Renal cortical epithelial cell (primary cell): ENCODE data around the gene HS3ST2. TPM values are rescaled to one million over a fixed set of nuclear protein-coding genes. Genes with fewer than 3 reads are reported as not detected.
"Not testable (repeated sequence)": the region's sequence is repeated elsewhere in the genome, so short reads cannot be mapped to it uniquely, and the experiment has no call there.

Experiments used
- DNase-seq: peaks from one replicate; pipeline ENCODE4 v3.0.0-alpha.2; 2011; ENCODE audit warnings: low read depth
- total RNA-seq: library from RNA; depleted of rRNA; stranded (reverse); fragments of >200 nt; gene quantifications from 2 replicates; pipeline ENCODE4 v1.2.3, GENCODE V29; 2014

HS3ST2 gene
- total RNA-seq, 1 donor from 2014 or later = not detected

DNA sequence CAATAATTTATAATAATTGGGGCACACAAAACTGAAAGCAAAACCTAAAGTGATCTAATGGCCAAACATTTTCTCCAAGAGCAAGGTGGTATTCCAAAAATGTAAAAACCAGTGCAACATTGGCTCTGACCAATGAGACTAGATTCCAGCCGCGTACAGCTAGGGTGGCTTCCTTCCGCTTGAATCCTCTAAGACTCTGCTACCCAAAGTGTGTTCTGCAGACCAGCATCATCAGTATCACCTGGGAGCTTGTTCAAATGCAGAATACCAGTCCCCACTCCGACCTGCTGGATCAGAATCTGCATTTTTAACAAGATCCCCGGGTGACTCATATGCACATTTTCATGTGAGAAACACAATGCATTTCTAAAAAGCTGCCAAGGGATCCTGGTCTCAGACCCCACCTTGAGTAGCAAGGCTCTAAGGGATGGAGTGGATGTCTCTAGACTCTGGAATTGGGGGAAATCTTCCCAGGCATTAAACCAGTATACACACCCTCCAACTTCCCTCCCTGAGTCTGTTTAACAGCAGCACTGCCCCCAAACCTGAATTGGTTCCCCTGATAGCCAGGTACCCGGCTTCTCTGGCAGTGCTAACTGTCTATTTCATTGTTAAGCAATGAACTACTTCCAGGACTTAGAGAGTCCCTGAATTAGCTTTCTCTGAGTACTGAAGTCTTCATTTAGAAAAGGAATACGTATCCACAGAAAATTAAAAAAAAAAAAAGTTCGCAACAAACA lies 118.2 kb downstream of the HS3ST2 start:
- no peak for DNase-seq

DNA sequence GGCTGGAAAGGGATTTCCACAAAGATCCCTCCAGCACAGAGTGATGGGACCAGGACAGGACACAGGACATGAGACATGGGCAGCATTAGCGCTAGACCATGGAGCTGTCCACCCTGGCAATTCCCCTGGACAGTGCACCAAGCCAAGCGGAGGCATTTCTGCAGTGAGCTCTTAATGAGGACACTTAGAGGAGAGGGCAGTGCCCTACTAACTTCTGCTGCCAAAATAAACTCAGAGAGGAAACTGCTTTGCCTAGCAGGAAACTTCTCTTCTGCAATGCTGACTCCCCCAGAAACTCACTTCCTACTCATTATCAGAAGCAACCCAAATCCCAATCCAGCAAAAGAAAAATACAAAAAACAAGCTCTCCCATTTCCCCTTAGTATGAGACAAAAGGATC lies 119.2 kb downstream of the HS3ST2 start:
- DNase-seq = no peak

GRCh38 chr16:22934786-22935185 lies 120.8 kb downstream of the HS3ST2 start:
- no peak for DNase-seq

DNA sequence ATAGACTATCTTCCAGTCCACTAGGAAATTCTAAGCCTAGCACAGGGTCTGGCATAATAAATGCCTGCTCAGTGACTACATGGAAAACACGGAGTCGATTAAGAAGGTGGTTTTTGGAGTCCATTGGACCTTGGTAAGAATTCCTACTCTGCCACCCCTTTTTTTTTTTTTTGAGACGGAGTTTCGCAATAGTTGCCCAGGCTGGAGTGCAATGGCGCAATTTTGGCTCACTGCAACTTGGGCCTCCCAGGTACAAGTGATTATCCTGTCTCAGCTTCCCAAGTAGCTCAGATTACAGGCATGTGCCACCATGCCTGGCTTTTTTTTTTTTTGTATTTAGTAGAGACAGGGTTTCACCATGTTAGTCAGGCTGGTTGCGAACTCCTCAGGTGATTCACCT lies 123.2 kb downstream of the HS3ST2 start:
- no peak for DNase-seq

- no peak for DNase-seq
These were observed 124.7 kb downstream of the HS3ST2 start for GRCh38 chr16:22938647-22939046.

GRCh38 chr16:22939744-22940363 lies 125.9 kb downstream of the HS3ST2 start:
- DNase-seq = not testable (repeated sequence)

- DNase-seq = no peak
These were observed 128.1 kb downstream of the HS3ST2 start for GRCh38 chr16:22941970-22942501.

DNA sequence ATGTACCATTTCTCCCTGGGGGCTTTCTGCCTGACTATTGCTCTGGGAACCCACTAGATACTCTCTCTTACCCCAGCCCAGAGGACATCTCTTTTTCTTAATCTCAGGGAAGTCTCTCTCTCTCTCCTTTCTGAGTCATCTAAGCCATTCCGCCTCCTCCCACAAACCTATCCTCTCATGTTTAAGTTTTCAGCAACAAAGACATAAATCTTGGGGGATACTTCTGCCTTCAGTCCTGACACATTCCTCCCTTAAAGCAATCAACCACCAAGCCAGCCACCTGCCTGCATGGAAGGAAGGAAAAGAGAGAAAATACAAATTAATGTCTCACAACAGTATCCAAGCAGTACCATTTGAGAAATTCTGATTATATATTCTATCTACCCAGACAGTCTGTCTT lies 128.8 kb downstream of the HS3ST2 start:
- DNase-seq = no peak

DNA sequence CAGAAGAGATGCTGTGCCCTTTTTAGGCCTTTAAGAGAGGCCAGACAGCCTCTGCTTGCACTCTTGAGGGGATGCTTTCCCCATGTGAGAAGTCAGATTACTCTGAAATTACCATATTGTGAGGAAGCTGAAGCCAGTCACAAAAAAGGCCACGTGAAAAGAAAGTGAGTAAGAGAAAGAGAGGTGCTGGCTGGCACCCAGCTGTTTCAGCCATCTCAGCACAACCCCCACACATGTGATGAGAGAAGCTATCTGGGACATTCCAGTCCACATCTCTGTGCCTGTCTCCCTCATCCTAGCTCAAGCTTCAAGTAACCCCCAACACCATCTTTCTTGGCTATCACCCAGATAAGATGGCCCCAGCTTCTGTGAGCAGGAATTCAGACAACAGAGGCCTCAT lies 131.4 kb downstream of the HS3ST2 start:
- DNase-seq = no peak

- DNase-seq = no peak
These were observed 132.5 kb downstream of the HS3ST2 start for GRCh38 chr16:22946433-22946832.

DNA sequence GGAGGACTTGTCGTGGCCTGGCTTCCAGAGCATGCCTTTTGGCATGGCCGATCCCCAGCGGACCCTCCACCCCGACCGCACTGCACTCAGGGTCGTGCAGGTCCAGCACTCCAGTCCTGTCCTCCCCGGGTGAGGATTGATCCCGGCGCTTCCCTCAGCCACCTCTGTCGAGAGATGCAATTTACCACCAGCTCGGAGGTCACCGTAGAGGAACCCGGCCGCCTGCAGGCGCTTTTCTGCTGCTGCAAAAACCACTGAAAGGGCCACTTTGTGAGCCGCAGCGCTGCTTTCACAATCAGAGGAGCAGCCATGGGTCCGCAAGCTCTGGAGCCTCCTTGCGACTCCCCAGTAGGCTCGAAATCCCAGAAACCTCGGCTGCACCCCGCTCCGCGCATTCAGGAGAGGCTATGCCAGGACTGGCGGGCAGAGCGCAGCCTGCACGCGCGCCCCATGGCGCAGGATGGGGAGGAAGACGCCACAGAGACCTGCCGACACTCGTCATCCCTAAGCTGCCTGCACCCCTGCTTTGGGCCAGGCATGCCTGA lies 134.2 kb downstream of the HS3ST2 start:
- no peak for DNase-seq

GRCh38 chr16:22948603-22949368 lies 134.8 kb downstream of the HS3ST2 start:
- peak; percentile 34 for DNase-seq

GRCh38 chr16:22955461-22956070 lies 141.6 kb downstream of the HS3ST2 start:
- DNase-seq = no peak

DNA sequence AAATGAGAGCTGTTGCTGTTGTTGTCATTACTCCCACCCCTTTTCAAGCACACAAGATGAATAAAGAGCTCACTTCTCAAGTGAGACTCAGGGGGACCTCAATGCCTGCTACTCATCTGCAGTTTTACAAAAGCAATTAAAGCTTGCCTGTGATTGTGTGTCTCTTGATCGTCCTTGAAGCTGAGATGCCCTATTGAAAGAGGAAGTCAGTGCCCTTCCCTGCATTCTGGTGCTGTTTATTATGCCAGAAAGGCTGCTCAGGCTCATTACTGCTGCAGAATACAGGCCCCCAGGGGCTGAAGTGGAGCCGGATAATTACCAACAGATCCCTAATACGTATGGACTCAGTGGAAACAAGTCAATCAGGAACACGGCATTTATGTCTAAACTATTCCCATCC lies 147.2 kb downstream of the HS3ST2 start:
- DNase-seq = no peak

DNA sequence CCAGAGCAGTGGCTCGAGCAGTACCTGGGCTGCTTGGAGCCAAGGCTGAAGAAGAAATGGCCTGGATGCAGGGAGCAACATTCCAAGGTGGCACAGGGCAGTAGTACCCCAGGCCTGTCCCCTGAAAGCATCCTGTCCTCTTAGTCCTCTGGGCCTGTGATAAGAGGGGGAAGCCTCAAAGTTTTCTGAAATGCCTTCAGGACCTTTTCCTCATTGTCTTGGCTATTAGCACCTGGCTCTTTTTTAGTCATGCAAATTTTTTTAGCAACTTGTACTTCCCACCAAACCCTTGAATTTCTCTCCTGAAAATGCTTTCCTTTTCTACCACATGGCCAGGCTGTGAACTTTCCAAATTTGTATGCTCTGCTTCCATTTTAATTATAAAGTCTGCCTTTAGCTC lies 148.9 kb downstream of the HS3ST2 start:
- no peak for DNase-seq
